Stimulated activated CD4-positive, alpha-beta T cell treated with anti-CD3 and anti-CD28 coated beads, Interleukin-1b, Interleukin-23, amount 100 ng/mL, for 48 hours (primary cell): Measurements from ENCODE around the gene STPG4.

Source experiments
- DNase-seq: peaks from one replicate; pipeline ENCODE4 v3.0.0-alpha.2; 2020

STPG4 gene

GRCh38 chr2:47050021-47050760 lies 104.9 kb downstream of the STPG4 start:
- no peak for DNase-seq

- DNase-seq = no peak
Measured at GRCh38 chr2:47049502-47049901, 105.6 kb downstream of the STPG4 start.

- no peak for DNase-seq
Measured at GRCh38 chr2:47048801-47049480, 106.2 kb downstream of the STPG4 start.

DNA sequence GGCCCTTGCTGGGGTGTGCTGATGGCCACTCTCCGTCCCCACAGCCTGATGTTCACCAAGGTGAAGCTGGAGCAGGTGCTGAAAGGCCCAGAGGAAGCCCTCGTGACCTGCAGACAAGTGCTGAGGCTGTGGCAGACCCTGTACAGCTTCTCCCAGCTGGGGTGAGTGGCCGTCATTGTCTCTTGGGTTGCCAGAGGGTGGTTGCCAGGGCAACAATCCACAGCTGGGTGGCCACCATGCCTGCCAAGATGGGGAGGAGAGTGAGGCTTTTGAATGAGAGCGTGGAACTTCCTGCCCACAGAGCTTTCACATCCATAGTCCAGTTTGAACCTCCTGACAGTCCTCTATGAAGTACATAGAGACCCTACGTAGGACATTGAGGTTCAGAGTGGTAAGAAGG lies 108.8 kb downstream of the STPG4 start:
- no peak for DNase-seq

DNA sequence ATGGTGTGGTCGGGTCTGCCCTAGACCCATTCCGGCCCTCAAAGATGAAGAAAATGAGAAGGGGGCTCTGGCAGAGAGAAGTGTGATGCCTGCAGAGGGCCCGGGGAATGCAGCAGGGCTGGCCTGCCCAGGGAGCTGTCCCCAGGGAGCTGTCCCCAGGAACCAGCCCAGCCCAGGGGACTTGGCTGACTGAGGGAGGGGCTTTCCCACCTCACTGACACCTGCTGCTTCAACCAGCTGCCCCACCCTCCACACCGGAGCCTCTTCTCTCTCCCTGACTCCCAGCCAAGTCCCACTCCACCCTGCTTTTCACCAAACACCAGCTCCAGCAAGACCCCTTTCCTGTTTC lies 111.2 kb downstream of the STPG4 start:
- DNase-seq = no peak

DNA sequence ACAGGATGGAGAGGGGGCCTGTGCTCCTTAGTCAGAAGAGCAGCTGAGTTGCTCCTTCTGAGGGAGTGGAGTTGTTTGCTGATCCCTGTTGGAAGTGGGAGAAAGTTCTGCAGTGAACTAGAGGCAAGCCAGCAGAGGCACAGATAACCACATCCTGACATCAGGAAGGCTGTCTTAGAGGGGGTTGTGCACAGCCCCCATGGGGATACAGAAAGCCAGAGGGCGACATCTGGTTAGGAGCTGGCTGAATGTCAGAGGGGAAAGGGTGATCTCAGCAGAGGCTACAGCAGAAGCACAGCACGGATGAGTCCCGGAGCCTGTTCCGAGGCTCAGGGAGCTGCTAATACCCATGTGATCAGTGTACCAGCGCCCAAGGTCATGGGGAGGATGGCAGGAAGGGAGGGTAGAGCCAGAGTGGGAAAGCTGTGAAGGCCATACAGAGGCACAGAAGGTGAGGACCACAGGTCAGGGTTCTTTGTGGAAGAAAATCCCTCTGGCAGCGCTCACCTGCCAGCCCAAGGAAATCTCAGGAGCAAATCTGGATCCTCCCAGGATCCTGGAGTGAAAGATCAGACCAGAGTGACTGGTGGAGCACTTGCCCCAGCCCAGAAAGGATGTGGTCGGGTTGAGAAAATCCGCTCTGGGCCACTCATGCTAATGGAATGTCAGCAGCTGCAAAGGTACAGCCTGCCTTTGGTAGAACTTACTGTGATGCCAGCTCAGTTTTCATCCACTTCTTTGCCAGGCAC lies 111.8 kb downstream of the STPG4 start:
- DNase-seq = no peak

DNA sequence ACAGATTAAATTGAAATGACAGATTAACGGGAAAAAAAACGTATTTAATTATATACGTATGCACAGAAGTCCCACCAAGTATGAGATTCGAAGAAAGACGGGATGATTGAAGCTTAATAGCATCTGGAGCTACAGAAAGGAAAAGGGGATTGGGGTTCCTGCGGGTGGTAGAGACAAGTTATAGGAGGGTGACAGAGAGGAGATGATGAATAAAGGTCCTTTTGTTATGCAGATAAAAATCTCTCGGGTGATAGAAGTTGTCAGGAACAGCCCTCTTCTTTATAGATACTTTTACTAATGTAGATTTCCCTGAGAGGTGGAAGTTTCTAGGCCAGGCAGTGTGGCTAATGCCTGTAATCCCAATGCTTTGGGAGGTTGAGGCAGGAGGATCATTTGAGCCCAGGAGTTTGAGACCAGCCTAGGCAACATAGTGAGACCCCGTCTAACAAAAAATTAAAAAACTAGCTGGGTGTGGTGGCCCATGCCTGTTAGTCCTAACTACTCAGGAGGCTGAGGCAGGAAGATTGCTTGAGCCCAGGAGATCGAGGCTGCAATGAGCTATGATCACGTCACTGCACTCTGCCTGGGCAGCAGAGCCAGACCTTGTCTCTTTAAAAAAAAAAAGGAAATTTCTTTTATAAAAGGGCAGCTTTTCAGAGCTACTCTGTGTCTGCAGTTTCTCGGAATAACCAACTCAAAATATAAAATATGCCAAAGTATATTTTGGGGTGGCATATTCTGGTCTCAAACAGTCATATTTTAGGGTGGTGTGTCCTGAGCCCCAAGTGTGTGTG lies 113.0 kb downstream of the STPG4 start:
- DNase-seq = no peak

DNA sequence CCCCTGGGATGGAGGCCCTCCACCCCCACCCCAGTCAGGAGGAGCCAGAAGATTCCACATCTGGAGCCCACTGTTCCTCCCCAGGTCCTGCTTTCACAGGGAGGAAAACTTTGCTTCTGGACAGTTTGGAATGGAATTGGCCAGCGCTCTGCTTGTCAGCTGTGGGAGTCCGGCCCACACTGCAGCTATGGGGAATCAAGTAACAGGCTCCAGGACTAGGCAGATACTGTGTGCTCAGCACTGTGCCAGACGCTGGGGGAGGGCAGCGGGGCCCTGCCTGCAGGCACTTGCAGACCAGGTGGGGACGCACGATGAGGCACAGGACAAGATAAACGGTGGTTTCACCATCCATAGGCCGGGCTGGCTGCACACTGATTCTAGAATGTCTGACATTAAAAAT lies 114.0 kb downstream of the STPG4 start:
- DNase-seq = no peak

GRCh38 chr2:47040651-47041050 lies 114.5 kb downstream of the STPG4 start:
- DNase-seq = no peak

DNA sequence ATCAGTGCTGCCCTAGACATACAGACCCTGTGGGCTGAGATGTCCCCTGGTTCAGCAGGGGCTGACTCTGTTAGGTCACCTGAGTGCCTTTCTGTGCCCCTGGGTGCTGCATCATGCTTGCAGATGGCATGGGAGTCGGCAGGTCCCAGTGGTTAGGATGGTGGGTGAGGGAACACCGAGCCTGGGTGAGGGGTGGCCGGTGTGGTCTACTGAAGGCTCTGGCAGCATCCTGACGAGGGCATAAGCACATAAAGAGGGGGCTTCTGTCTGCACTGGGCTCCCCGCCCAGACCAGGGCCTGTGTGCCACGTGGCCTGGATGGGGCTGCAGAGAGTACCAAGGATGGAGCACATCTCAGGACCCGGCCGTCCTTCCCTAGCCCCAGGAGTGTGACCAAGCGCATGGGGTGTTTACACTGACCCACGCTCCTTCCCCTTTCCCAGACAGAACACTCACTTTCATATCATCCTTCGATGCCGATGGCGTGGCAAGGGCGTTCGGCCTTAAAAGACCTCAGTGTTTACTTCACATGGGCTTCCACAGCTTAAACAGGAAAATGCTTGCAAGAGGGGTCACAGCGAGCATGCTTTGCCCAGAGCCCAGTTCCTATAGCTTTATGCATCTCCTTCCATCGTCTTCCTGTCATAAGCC lies 115.1 kb downstream of the STPG4 start:
- no peak for DNase-seq

DNA sequence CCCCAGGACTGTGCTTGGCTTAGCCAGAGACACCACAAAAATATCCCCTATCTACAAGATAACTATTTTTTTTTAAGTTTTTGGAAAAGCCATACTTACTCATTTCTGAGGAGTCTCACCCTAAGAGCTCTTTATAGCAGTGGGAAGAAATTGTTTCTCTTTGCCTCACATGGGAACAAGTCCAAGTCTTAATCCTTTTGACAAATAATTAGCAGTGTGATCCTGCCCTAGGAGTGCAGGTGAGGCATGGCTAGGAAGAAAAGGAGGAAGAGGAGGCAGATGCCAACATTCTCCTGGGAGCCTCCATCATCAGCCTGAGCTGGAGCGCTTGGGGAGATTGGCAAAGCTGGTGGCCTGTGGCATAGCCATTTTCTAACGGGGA lies 115.6 kb downstream of the STPG4 start:
- DNase-seq = no peak

DNA sequence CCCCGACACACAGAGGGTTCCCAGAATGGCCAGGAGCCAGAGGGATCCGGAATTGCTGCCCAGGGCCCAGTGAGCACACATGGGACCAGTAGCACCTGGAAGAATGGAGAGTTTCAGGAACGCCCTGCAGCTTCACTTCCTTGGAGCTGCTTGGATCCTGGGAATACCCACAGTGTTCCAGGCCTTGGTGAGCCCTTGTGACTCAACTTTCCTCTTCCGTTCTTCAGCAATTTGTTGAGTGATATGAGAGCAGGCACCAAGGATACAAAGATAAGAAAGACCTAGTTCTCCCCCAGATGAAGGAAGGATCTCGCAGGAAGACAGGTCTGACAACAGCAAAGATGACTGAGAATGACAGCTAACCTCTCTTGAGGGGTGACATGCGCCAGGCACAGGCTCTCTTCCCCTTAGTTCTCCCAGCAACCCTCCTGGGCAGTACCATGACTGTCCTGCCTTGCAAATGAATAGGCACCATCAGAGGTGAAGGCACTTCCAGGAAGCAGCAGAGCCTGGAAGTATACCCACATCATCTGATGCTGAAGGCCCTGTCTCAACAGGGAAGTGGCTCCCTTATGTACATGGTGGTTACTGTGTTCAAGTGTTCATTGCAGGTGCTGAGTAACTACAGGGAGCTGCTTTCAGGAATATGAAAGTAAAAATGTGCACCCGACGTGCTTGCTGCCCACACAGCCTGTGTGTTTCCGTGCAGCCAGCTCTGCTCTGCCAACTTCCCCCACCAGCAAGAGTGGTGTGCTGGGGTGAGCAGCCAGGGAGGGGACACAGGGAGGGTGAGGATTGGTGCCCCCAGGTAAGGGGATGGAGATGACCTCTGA lies 116.2 kb downstream of the STPG4 start:
- DNase-seq = peak; percentile 34

GRCh38 chr2:47037678-47038077 lies 117.4 kb downstream of the STPG4 start:
- no peak for DNase-seq
